ENCODE measurements around the gene P3H3.
"Not testable (repeated sequence)": the region's sequence is repeated elsewhere in the genome, so short reads cannot be mapped to it uniquely, and the experiment has no call there.

Gene P3H3

DNA sequence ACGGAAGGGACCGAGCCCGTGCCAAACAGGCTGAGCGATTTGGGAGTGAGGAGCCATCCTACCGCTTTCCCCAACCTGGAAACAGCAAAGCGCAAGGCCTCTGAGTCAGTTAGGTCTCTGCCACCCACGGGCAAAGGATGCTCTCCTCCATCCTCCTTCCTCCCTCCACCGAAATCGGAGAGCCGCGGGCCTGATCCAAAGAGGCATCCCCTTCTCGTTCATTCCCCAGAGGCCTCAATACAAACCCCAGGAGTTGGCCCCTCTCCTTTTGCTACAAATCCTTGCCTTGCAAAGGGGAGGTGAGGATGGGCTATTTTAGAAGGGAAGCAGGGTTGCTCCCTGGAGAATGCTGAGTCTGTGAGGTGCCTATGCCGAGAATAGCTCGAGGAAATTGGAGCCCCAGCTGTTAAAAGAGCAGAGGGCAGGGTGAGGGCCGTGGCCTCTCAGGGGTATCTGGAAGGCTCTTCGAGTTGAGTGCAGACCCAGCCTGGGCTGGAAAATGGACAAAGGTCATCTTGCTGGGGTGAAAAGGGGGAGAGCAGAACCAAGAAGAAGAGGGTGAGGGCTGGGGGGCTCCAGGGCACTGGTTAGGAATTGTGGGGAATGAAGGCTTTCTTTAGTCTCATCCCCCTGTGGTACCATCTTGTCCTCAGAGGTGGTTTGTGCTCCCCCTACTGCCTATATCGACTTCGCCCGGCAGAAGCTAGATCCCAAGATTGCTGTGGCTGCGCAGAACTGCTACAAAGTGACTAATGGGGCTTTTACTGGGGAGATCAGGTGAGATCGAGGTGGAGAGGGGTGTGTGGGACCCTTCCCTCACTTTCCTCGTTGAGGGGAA lies 40.2 kb downstream of the P3H3 start:
- peaks cover 52% of the 10 kb centered on the region for H3K36me3 ChIP-seq (ENCODE audit: control insufficient read depth, insufficient read depth, low read length)
- WGBS, 2 experiments (ENCODE audit: insufficient coverage in 2 of 2), result 5 to 8% methylated on average over 12 to 16 of the region's 22 CpGs
- no peaks in the 10 kb centered on the region for H3K9me3 ChIP-seq (ENCODE audit: control insufficient read depth, low read length)
- peak overlapping the region; percentile 97 for H3K4me3 ChIP-seq (ENCODE audit: extremely low read depth, insufficient read depth, low read length, poor library complexity, severe bottlenecking)
- peaks cover 21% of the 10 kb centered on the region for H3K4me1 ChIP-seq (ENCODE audit: control insufficient read depth, insufficient read depth, low read length, poor library complexity, severe bottlenecking)
- peak overlapping the region; percentile 47 for H3K27ac ChIP-seq (ENCODE audit: low read depth, low read length, severe bottlenecking)

DNA sequence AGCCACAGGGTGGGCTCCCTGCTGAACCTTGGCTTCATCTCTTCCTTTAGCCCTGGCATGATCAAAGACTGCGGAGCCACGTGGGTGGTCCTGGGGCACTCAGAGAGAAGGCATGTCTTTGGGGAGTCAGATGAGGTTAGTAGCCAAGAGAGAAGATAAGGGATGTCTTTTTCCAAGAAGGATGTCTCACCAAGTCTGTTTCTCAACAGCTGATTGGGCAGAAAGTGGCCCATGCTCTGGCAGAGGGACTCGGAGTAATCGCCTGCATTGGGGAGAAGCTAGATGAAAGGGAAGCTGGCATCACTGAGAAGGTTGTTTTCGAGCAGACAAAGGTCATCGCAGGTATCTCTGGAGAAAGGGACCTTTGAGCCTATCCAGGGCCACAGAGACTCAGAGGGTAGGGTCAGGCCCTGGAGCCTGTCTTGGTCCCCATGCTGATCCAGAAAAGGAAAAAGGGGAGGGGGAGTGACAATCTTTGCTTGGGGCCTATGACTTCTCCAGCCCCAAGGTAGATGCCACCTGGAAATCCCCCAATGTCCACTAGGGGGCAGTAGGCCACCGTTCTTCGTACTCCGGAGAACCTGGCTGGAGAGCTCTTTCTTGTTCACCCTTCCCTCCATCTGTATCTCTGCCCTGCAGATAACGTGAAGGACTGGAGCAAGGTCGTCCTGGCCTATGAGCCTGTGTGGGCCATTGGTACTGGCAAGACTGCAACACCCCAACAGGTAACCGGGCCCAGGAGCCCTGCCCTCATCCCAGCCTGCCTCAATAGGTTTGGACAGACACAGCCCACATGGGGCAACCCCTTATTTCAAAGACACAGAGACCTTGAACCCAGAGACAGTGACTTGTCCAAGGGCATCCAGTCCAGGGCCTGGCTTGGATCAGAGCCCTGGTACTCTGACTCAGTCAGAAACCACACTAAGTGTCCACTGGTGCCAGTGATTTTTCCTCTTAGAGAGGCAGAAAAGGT lies 41.1 kb downstream of the P3H3 start:
- Histone ChIP-seq H3K4me3 (ENCODE audit: extremely low read depth, insufficient read depth, low read length, poor library complexity, severe bottlenecking) (peak overlapping the region; percentile 97), H3K9me3 (ENCODE audit: control insufficient read depth, low read length) (no peaks in the 10 kb centered on the region), H3K27ac (ENCODE audit: low read depth, low read length, severe bottlenecking) (peak overlapping the region; percentile 47), H3K36me3 (ENCODE audit: control insufficient read depth, insufficient read depth, low read length) (peaks cover 43% of the 10 kb centered on the region), H3K4me1 (ENCODE audit: control insufficient read depth, insufficient read depth, low read length, poor library complexity, severe bottlenecking) (peaks cover 21% of the 10 kb centered on the region)
- WGBS, 2 experiments (ENCODE audit: insufficient coverage in 2 of 2), result 40 to 45% methylated on average over 11 of the region's 12 CpGs

DNA sequence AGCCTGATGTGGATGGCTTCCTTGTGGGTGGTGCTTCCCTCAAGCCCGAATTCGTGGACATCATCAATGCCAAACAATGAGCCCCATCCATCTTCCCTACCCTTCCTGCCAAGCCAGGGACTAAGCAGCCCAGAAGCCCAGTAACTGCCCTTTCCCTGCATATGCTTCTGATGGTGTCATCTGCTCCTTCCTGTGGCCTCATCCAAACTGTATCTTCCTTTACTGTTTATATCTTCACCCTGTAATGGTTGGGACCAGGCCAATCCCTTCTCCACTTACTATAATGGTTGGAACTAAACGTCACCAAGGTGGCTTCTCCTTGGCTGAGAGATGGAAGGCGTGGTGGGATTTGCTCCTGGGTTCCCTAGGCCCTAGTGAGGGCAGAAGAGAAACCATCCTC lies 42.1 kb downstream of the P3H3 start:
- WGBS, 2 experiments (ENCODE audit: insufficient coverage in 2 of 2), result 100% methylated on average over 2 of the region's 4 CpGs; no CpG with 5 or more reads in 1 of the 2 experiments
- H3K4me1 ChIP-seq (ENCODE audit: control insufficient read depth, insufficient read depth, low read length, poor library complexity, severe bottlenecking), result peaks cover 21% of the 10 kb centered on the region
- not testable (repeated sequence) for H3K9me3 ChIP-seq (ENCODE audit: control insufficient read depth, low read length)

DNA sequence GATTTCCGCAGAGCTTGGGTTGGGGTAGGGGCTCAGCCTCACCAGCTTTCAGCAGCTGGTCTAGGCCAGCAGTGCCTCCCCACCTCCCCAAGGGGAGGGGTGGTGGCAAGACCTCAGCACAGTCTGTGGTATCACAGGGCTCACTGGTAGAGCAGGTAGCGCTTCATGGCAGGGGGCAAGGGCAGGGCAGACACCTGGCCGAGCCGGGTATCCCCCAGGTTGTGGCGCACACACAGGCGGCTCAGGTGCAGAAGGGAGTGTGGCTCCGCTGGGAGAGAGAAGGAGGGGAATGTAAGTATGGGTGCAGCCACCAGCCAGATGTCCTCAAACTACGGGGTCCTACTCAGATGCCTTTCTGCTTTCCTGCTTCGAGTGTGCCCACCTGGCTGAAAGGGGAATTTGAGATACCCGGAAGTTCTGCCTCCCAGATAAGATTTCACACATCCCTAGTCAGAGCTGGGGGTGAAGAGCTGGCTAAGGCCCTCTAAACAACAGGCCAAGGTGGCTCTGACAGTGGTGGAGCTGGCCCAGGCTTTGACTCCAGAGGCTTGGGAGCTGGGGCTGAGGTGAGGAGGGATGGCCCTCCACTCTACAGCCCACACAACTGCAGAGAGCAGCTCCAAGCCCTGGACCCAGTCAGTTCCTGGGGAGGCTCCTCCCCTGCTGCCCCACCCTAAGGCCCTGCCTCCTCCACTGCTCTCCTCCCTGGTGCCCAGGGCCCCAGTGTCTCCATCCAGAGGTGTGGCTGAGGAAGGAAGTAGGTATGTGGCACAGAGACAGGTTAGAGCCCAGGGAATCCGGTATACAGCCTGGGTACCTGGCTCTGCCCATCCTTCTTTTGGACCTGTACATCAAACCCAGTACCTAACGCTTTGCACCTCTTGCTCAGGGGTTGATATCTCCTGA lies 43.1 kb downstream of the P3H3 start:
- H3K27ac ChIP-seq (ENCODE audit: low read depth, low read length, severe bottlenecking), result no peak overlapping the region
- H3K9me3 ChIP-seq (ENCODE audit: control insufficient read depth, low read length), result no peaks in the 10 kb centered on the region
- peaks cover 20% of the 10 kb centered on the region for H3K4me1 ChIP-seq (ENCODE audit: control insufficient read depth, insufficient read depth, low read length, poor library complexity, severe bottlenecking)
- peaks cover 34% of the 10 kb centered on the region for H3K36me3 ChIP-seq (ENCODE audit: control insufficient read depth, insufficient read depth, low read length)
- WGBS, 2 experiments (ENCODE audit: insufficient coverage in 2 of 2), result 92 to 94% methylated on average over 10 to 11 of the region's 12 CpGs
- peak overlapping the region; percentile 74 for H3K4me3 ChIP-seq (ENCODE audit: extremely low read depth, insufficient read depth, low read length, poor library complexity, severe bottlenecking)

More for the DNA sequence above, 42.1 kb downstream of the P3H3 start:
- not testable (repeated sequence) for H3K27ac ChIP-seq (ENCODE audit: low read depth, low read length, severe bottlenecking); H3K4me3 ChIP-seq (ENCODE audit: extremely low read depth, insufficient read depth, low read length, poor library complexity, severe bottlenecking)
- H3K36me3 ChIP-seq (ENCODE audit: control insufficient read depth, insufficient read depth, low read length), result peaks cover 33% of the 10 kb centered on the region

DNA sequence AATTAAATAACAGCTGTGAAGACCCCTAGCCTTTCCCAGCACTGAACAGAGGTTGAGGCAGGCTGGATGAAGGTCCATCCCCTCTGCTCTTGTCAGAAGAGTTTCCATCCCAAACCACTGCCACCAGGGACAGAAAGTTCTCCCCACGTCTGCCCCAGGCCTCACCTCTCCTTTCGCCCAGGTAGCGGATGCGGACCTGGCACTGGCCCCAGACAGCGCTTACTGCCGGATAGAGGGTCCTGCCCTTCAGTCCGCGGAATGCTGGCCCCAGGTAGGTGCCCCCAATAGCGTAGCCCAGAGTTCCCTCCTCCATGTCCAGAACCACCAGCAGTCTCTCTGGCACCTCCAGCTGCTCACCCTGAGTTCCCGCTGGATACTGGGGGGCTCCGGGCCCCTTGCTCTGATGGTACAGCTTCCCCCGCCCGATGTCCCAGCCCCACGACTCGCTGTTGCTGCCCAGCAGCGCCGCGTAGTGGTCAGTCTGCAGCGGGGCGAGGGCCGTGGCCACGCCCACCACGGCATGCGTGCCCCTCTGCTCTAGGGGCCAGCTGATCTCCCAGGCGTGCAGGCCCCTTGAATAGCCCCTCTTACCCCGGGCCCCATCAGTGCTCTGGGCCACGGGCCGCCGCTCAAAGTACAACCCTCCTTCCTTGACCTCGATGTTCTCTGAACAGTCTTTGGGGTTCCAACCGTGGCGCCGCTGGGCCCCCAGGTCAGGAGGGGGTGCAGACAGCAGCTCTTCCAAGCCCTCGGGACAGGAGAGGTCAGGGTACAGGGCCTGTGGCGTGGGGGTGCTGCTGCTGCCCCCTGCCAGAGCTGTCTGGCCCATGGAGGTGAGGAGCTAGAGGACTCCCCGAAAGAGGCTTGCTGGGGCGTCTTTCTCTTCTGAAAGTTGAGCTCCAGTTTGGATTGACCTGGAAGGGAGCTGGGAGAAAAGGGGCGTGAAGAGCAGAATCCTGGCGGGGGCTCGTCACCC lies 44.2 kb downstream of the P3H3 start:
- H3K27ac ChIP-seq (ENCODE audit: low read depth, low read length, severe bottlenecking), result peak overlapping the region; percentile 72
- H3K4me1 ChIP-seq (ENCODE audit: control insufficient read depth, insufficient read depth, low read length, poor library complexity, severe bottlenecking), result peaks cover 12% of the 10 kb centered on the region
- H3K4me3 ChIP-seq (ENCODE audit: extremely low read depth, insufficient read depth, low read length, poor library complexity, severe bottlenecking), result peak overlapping the region; percentile 74
- 7% methylated on average over 32 to 36 of the region's 40 CpGs for WGBS, 2 experiments (ENCODE audit: insufficient coverage in 2 of 2)
- peaks cover 31% of the 10 kb centered on the region for H3K36me3 ChIP-seq (ENCODE audit: control insufficient read depth, insufficient read depth, low read length)
- H3K9me3 ChIP-seq (ENCODE audit: control insufficient read depth, low read length), result no peaks in the 10 kb centered on the region

DNA sequence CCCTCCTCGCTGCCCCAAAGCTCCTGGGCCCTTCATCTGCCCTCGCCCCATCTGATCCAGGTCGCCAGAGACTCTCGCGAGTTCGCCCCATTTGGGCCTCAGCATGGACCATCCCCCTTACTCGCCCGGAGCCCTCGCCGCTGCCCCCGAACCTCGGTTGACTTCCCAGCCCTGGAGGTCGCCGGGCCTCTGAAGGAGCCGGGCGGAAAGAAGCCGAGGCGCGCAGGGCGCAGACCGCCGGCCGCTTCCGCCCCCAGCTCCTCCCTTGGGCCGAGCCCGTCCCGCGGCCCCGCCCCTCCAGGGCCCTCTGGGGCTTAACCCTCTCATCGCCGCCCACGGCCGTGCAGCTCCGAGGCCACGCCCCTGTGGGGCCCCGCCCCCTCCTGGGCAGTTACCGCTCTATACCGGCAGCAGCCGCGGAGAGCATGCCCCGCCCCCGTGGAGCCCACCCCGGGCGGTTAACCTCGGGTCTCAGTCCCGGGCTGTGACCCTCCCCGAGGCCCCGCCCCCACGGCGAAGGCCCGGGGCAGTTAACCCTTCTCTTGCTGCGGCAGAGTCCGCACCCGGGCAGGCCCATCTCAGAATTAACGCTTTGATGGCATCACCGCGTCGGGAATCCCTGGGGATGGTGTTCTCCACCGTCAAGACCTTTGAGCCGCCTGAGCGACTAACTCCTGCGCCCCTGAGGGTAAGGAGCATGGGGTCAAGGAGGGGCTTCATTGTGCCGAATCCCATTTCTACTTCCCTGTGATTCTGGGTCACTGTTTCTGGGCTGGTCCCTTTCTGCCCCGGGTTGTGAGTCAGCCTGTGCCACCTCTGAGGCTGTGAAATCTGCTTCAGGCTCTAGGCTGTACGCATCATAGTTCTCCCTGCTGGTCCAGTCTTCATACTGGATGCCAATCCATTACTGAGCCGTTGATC lies 45.1 kb downstream of the P3H3 start, which contains the start of gene SPSB2:
Gene SPSB2, minus strand, starts transcription at position 210 of the 921 bp plus-strand sequence. CDS start 402 bp downstream, outside the sequence.
- WGBS, 2 experiments (ENCODE audit: insufficient coverage in 2 of 2), result 0% methylated on average over 51 to 66 of the region's 66 CpGs

DNA sequence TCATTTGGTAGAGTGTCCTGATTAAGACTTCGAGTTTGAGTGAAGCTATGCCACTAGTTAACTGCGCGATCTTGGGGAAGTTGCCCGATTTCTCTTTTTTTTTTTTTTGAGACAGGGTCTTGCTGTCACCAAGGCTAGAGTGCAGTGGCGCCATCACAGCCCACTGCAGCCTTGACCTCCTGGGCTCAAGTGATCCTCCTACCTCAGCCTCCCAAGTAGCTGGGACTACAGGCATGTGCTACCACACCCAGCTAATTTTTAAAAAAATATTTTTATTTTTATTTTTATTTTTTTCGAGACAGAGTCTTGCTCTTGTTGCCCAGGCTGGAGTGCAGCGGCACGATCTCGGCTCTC lies 45.8 kb downstream of the P3H3 start:
- 53 to 65% methylated on average over 6 to 7 of the region's 9 CpGs for WGBS, 2 experiments (ENCODE audit: insufficient coverage in 2 of 2)
- H3K4me1 ChIP-seq (ENCODE audit: control insufficient read depth, insufficient read depth, low read length, poor library complexity, severe bottlenecking), result not testable (repeated sequence)

More for the DNA sequence above, 45.1 kb downstream of the P3H3 start, which contains the start of gene SPSB2:
- Histone ChIP-seq H3K4me1 (ENCODE audit: control insufficient read depth, insufficient read depth, low read length, poor library complexity, severe bottlenecking) (peaks cover 12% of the 10 kb centered on the region), H3K27ac (ENCODE audit: low read depth, low read length, severe bottlenecking) (peak within 1 kb of the TSS; percentile 72), H3K9me3 (ENCODE audit: control insufficient read depth, low read length) (no peaks in the 10 kb centered on the region), H3K36me3 (ENCODE audit: control insufficient read depth, insufficient read depth, low read length) (peaks cover 31% of the 10 kb centered on the region), H3K4me3 (ENCODE audit: extremely low read depth, insufficient read depth, low read length, poor library complexity, severe bottlenecking) (peak within 1 kb of the TSS; percentile 74)

DNA sequence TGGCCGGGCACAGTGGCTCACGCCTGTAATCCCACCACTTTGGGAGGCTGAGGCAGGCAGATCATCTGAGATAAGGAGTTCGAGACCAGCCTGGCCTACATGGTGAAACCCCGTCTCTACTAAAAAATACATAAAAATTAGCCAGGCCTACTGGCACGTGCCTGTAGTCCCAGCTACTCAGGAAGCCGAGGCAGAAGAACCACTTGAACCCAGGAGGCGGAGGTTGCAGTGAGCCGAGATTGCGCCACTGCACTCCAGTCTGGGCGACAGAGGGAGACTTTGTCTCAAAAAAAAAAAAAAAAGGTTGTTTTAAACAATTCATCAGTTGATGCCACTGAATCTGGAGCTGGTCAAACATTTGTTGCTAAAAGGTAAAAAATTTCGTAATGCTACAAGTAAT lies 51.6 kb downstream of the P3H3 start:
- H3K36me3 ChIP-seq (ENCODE audit: control insufficient read depth, insufficient read depth, low read length), result peaks cover 20% of the 10 kb centered on the region
- not testable (repeated sequence) for H3K4me1 ChIP-seq (ENCODE audit: control insufficient read depth, insufficient read depth, low read length, poor library complexity, severe bottlenecking); H3K27ac ChIP-seq (ENCODE audit: low read depth, low read length, severe bottlenecking); H3K9me3 ChIP-seq (ENCODE audit: control insufficient read depth, low read length); H3K4me3 ChIP-seq (ENCODE audit: extremely low read depth, insufficient read depth, low read length, poor library complexity, severe bottlenecking)
- 94 to 96% methylated on average over 9 to 10 of the region's 11 CpGs for WGBS, 2 experiments (ENCODE audit: insufficient coverage in 2 of 2)

More for the DNA sequence above, 45.8 kb downstream of the P3H3 start:
- H3K9me3 ChIP-seq (ENCODE audit: control insufficient read depth, low read length), result not testable (repeated sequence)
- Histone ChIP-seq H3K4me3 (ENCODE audit: extremely low read depth, insufficient read depth, low read length, poor library complexity, severe bottlenecking) (peak overlapping the region; percentile 74), H3K36me3 (ENCODE audit: control insufficient read depth, insufficient read depth, low read length) (peaks cover 31% of the 10 kb centered on the region), H3K27ac (ENCODE audit: low read depth, low read length, severe bottlenecking) (peak overlapping the region; percentile 69)
